T-helper 22 cell (primary cell): ENCODE data around the gene STRN3.
"Not testable (repeated sequence)": the region's sequence is repeated elsewhere in the genome, so short reads cannot be mapped to it uniquely, and the experiment has no call there.

Experiments used
- DNase-seq: peaks from one replicate; pipeline ENCODE4 v3.0.0-alpha.2; 2020; ENCODE audit warnings: low read depth

Gene STRN3

DNA sequence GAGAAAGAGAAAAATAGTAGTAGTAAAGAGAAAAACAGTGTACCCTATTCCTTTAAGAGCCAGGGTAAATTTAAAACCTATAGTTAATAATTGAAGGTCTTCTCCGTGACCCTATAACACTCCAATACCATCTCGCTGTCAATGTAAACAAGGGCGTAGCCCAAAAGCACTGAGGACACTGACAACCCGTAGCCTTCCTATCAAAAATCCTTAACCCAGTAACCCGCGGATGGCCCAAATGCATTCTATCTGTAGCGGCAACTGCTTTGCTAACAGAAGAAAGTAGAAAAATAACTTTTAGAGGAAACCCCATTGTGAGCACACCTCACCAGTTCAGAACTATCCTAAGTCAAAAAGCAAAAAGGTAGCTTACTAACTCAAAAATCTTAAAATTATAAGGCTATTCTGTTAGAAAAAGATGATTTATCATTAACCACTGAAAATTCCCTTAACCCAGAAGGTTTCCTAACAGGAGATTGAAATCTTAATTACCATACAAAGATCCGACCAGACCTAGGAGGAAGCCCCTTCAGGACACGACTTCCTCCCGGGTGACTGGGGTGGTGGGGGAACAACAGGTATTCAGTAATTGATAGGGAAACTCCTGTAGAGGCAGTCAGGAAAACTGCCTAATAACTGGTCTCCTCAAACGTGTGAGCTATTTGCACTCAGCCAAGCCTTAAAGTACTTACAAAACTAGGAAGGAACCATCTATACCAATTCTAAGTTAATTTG is 58.6 kb downstream of the STRN3 start:
- not testable (repeated sequence) for DNase-seq

DNA sequence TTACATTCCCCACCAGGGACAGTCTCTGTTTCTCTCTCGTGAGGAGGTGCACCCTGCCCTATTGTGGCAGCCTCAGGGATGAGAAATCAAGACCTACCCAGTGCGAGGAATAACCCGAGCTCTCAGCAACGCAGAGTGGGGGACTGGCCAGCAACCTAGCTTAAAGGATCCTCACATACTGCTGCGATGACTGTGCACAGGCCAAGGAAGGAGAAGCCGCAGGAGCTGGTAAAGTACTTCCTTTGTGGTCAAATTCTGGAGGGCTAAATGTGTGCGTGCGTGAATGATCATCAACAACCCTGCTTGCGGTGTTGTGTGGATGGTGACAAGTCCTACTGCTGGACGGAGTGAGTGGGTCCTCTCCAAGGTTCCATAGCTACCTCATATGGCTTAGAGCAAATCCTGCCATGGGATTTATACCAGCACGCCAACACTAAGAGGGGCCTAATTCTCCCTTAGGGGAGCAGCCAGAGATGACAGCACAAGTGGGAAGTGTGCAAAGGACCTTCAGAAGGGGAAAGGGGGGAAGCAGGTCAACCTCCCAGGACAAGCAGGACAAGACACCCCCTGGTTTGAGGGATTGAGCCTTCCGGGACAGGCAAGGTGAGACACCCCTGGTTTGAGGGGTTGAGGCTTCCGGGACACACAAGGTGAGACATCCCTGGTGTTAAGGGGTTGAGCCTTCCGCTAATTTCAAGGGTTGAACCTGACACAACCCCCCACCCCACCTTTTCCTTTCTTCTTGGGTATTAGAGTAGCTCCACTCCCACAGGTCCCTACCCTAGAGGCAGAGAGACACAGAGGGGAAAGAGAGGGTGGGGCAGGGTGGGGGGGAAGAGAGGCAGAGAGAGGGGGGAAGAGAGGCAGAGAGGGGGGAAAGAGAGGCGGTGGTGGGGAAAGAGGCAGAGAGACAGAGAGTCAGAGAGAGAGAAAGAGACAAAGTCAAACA is 59.5 kb downstream of the STRN3 start:
- no peak for DNase-seq

DNA sequence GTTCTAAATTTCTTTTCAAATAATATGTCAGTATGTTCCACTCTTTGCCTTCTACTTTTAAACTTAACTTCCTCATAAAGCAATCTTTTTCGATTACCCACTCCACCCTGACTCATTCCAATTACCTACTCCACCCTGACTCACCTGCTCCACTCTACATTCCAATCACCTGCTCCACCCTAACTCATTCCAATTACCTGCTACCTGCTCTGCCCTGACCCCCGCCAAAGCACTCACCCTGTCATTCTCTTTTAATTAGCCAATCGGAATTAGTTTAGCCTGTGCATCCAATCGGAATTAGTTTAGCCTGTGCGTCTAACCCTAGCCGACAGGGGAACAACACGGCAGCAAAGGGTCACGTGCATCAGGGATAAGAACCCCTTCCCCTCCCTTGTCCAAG is 60.3 kb downstream of the STRN3 start:
- not testable (repeated sequence) for DNase-seq

DNA sequence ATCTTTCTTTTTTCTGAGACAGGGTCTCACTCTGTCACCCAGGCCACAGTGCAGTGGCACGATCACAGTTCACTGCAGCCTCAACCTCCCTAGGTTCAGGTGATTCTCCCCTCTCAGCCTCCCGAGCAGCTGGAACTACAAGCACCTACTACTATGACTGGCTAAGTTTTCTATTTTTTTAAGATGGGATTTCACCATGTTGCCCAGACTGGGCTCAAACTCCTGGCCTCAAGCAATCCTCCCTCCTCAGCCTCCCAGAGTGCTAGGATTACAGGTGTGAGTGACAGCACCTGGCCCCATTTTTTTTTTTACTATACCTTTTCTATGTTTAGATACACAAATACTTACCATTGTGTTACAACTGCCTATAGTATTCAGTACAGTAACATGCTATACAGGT is 63.6 kb downstream of the STRN3 start:
- DNase-seq: not testable (repeated sequence)

DNA sequence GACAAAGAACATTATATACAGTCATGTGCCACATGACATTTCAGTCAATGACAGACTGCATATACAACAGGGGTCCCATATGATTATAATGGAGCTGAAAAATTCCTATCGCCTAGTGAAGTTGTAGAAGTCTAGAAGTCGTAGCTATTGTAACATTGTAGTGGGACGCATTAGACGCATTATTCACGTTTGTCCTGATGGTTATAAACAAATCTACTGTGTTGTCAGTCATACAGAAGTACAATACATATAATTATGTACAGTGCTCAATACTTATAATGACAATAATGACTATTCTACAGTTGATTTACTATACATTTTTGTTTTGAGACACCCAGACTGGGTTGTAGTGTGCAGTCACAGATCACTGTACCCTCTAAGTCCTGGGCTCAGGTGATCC is 64.8 kb downstream of the STRN3 start:
- DNase-seq: no peak

DNA sequence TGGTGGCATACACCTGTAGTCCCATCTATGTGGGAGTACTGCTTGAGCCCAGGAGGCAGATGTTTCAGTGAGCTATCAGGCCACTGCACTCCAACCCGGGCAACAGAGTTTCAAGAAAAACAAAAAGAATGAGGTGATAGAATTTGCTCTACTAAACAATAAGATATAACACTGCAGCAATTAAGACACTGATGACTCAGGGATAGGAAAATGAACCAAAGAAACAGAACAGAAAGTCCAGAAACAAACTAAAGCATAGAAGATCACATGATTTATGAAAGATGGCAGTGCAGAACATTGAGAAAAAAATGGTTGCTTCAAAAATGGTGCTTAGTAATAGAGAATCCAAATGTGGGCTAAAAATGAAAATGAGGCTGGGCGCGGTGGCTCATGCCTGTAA is 66.0 kb downstream of the STRN3 start:
- no peak for DNase-seq

DNA sequence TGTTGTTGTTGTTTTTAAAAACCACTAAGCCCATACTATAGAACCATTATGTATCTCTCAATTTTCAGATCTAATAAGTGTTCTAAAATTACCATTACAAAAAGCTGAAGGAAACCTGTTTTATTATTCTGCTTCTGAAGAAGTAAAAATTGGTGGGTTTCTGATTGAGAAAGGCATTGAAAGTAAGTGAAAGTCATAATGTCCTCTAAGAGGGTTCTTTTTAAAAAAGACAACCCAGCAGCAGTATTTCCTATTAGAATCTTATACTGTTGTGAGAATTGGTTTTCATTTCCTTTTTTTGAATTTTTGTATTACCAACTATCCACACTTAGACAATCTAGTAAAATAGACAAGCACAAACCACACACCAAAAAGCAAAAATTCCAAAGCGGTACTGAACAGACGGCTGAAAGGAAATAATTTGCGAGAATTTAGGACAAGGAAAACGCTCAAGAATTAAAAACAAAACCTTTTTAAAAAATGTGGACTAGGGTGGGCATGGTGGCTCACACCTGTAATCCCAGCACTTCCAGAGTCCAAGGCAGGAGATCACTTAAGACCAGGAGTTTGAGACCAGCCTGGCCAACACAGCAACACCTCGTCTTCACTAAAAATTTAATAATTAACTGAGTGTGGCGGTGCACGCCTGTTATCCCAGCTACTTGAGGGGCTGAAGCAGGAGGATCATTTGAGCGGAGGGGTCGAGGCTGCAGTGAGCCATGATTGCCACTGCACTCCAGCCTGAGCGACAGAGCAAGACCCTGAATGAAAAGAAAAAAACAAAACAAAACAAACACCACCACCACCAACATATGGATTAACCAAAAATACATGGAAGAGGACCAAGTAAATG is 67.4 kb downstream of the STRN3 start:
- DNase-seq: no peak

DNA sequence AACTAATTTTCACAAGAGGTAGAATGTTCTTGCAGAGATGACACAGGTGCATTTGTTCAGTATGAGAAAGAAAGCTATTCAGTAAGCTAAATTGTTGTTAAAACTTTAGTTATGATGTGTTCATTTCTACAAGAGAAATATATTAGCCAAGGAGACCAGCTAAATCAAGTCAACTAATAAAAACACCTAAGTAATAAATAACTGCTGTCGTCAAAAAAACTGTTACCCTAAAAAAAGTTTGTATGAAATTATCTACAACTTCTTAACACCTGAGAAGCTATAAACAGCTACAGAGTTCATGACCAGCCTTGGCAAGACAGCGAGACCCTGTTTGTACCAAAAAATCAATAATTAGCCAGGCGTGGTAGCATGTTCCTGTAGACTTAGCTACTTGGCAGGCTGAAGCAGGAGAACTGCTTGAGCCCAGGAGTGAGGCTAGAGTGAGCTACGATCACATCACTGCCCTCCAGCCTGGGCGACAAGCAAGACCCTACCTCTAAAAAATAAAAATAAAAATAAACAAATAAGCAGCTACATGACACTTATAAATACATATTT is 68.3 kb downstream of the STRN3 start:
- no peak for DNase-seq

DNA sequence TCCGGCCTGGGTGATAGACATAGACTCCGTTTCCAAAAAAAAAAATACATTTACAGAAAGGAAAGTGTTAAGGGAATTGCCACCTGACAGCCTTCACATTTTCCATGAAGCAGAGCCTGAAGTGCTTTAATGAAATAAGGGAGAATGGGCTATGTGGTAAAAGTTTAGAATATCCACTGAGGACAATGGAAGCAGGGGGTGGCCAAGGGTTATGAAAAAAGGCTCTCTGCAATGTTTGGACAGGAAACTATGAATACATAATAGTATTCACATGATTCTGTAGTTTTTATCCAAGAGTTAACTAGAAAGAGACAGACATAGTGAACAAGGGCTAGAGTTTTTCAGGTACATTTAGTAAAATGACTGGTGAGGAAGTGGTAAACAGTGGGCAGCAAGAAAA is 76.5 kb downstream of the STRN3 start:
- no peak for DNase-seq

DNA sequence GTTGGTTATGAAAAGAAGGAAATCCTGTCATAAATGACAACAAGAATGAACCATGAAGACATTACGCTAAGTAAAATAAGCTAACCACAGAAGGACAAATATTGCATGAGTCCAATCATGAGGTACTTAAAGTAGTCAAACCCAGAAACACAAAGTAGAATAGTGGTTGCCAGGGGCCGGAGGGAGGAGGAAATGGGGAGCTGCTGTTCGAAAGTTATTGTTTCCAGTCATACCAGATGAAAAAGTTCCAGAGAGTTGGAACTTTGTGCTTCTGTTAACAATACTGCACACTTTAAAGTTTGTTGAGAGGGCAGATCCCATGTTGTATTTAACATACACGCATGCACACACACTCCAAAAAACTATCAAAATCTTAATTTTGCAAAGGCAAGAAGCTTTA is 82.5 kb downstream of the STRN3 start:
- no peak for DNase-seq

DNA sequence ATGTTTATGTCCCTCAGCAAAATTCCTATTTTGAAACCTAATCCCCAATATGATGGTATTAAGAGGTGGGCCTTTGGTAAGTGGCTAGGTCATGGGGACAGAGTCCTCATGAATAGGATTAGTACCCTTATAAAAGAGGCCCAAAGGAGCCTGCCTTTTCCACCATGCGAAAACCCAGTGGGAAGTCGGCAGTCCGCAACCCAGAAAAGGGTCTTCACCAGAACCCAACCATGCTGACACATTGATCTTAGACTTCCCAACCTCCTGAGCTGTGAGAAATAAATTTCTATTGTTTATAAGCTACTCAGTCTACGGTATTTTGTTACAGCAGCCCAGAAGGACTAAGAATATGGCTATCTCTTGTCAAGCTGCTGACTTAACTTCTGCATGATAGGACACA is 85.3 kb downstream of the STRN3 start:
- no peak for DNase-seq

DNA sequence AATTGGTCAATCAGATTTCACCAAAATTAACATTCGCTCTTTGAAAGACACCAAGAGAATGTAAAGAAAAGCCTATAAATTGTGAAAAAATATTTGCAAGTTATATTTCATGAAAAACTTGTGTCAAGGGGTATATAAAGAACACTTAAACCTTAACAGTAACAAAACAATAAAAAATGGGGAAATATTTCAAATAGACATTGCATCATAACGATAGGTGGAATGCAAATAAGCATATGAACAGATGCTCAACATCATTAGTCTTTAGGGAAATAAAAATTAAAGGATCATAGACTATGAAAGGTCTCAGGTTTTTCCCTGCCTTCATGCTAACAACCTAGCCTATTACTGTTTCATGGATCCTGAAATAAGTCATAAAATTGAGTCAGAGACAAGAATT is 87.6 kb downstream of the STRN3 start:
- DNase-seq: no peak

DNA sequence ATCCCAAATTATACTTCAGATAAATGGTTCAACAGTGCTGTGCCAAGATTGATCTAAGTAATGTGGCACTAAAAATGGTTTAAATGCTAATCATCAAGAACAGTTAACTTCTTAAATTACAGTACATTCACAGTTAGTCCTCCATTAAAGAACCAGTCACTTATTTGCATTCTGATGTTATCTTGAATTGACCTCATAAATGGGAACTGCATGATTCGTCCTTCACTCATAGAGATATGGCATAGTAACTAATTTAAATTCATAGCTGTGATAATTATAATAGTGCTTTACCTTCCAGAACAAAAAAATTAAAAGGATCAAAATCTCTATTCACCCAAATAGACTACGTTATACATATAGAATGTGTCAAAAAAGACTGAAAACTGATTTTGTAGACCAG is 90.7 kb downstream of the STRN3 start:
- no peak for DNase-seq

DNA sequence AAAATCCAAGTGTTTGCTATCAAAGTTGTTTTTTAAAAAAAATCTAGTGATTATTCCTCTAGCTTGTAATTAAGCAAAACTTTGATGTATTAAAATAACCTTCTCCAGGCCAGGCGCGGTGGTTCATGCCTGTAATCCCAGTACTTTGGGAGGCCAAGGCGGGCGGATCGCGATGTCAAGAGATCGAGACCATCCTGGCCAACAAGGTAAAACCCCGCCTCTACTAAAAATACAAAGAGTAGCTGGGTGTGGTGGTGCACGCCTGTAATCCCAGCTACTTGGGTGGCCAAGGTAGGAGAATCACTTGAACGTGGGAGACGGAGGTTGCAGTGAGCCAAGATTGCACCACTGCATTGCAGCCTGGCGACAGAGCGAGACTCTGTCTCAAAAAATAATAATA is 92.2 kb downstream of the STRN3 start:
- not testable (repeated sequence) for DNase-seq

DNA sequence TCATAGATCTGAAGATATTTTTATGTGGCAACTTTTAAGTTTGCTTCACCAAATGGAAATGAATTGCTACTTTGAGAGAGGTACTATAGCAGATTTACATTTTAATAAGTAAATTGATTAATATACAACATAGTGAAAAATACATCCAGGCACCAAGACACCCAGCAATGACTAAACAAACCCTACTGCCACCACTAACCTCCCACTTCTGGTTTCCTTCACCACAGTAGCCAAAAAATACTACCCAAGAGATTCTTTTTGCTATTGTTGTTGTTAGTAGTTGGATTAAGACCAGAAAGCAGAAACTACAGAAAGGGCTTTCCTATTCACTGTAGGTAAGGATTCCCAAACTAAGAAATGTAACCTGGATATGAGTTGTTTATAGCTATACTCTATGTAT is 97.7 kb downstream of the STRN3 start:
- no peak for DNase-seq

DNA sequence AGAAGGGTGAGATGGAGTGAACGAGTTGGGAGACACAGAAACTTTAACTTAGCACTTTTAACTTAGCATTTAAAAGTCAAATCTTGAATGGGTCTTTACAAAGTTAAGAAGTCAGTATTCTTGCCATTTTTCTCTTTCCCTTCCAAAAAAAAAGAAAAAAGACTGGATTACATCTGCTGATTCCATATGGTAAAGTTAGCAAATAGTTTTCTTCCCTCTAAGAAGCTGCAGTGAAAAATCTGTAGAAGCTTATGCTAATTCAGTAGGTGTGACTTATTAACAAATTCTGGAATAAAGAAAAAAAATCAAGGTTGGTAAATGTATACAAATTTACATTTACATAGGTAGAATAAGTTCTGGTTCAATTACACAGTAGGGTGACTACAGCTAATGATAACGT is 100.9 kb downstream of the STRN3 start:
- no peak for DNase-seq

DNA sequence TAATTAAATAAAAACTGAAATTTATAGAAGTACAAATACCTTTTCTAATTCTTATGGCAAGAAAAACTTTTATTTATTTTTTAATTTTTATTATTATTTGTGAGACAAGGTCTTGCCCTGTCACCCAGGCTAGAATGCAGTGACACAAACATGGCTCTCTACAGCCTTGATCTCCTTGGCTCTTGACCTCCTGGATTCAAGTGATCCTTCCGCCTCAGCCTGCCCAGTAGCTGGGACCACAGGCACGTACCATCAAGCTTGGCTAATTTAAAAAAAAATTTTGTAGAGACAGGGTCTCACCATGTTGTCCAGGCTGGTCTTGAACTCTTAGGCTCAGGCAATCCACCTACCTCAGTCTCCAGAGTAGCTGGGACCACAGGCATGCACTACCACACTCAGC is 104.4 kb downstream of the STRN3 start:
- no peak for DNase-seq

DNA sequence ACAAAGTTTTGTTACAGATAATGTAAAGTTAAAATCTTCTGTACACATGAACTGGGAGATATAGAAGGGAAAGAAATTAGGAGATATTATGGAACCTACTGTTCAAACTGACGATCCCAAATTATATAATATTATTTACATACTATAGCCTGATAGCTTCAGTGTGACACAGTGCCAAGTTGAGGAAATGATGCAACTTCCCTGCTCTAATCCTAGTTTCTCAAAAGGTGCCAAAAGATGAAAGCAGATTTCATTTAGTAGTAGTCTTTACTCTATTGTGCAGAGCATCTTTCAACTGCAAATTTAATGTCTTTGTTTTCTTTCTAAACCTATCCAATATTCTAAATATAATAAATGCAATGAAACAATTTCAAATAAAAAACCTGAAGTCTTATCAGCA is 104.9 kb downstream of the STRN3 start:
- no peak for DNase-seq

DNA sequence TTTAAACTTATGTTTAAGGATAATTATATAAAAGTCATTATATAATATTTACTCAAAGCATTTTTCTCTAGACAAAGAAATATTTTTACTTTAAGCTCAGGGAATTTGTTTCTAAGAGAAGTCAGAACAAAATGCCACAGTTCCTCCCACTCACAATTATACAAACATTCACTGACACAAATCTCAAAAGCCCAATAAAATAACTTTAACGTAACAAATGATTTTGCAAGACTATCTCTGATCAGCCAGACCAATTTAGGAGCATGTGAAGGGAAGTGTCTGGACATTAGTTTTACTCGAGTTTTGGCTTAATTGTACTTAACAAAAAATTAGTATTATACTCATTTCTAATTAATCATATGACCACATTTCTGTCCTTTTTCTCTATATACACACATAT is 110.6 kb downstream of the STRN3 start:
- DNase-seq: no peak

DNA sequence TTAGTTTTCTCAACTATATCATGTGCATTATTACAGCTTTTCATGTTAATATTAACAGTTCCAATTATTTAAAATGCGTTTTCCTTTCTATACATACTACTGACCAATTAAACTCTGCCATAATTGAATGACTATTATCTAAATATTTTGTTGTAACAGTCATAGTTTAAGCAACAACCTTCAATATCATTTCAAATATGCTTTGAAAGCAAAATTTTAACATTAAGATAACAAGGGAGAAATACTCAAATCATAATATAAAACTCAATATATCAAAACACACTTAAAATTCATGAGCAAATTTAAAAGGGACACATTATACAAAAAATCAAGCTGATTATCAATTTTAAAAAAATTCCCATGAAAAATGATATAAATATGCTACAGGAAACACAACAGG is 111.4 kb downstream of the STRN3 start:
- DNase-seq: no peak

DNA sequence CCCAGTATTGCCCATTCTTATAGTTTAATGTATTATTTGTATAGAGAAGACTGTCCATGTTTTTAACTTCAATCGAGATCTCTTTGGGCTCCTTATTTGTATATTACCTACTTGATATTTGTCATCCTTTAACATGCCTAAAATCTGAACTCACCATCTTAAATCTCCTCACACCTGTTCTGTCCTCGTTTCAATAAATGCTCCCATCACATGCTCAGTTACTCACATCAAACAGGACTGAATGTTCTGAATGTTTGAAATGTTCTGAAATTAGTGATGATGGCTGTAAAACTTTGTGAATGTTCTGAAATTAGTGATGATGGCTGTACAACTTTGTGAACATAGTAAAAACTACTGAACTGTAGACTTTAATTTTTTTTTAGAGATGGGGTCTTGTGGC is 117.4 kb downstream of the STRN3 start:
- no peak for DNase-seq

DNA sequence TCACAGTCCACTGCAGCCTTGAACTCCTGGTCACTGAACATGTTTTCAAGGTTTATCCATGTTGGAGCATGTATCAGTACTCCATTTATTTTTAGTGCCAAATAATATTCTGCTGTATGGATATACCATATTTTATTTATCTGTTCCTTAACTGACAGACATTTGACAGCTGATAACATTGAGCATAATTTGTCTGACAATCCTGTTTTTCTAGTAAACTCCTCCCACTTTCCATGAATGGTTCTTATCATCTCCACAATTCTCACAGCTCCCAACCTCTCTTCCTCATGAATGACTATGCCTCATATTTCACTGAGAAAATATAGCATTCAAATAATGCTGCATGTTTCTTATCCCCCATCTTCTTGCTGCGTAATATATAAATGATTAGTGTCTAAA is 118.5 kb downstream of the STRN3 start:
- DNase-seq: no peak
